ENCODE data around the gene COX14. TPM values are rescaled to one million over a fixed set of nuclear protein-coding genes. Genes with fewer than 3 reads are reported as not detected.

Gene COX14
- total RNA-seq, 1 donor from 2014 or later, result 41.5 TPM

- DNase-seq (ENCODE audit: extremely low spot score, unreplicated experiment), result no peak
- Mint-ChIP-seq H3K9me3 (ENCODE audit: unreplicated experiment) (no peaks in the 10 kb centered on the region), H3K4me3 (ENCODE audit: unreplicated experiment) (no peak overlapping the region), H3K27ac (ENCODE audit: unreplicated experiment) (no peak overlapping the region), H3K4me1 (ENCODE audit: unreplicated experiment) (peaks cover 18% of the 10 kb centered on the region), H3K27me3 (ENCODE audit: unreplicated experiment) (no peaks in the 10 kb centered on the region), H3K36me3 (ENCODE audit: unreplicated experiment) (no peaks in the 10 kb centered on the region)
- TF ChIP-seq CTCF (IDR thresholded peaks at IDR 0.05), result no peak
Measured at GRCh38 chr12:50069069-50069468, 43.0 kb upstream of the COX14 start.

DNA sequence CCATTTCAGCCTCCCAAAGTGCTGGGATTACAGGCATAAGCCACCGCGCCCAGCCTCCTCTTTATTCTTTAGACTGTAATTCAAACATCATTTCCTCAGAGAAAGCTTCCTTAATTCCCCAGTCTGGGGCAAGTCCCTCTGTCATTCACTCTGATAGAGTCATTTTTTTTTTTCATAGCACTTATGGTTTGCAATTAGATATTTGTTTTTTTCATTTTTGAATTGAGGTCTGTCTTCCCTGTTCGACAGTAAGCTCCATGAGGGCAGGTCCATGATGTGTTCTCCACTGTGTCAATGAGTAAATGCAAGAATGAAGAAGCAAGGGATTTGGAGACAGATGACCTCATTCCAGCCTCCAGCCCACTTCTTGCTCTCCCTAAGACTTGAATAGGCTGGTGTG lies 42.5 kb upstream of the COX14 start:
- peaks cover 13% of the 10 kb centered on the region for H3K4me1 Mint-ChIP-seq (ENCODE audit: unreplicated experiment)
- no peak for DNase-seq (ENCODE audit: extremely low spot score, unreplicated experiment)
- H3K9me3 Mint-ChIP-seq (ENCODE audit: unreplicated experiment), result no peaks in the 10 kb centered on the region
- H3K36me3 Mint-ChIP-seq (ENCODE audit: unreplicated experiment), result no peaks in the 10 kb centered on the region
- H3K27me3 Mint-ChIP-seq (ENCODE audit: unreplicated experiment), result no peaks in the 10 kb centered on the region
- no peak for TF ChIP-seq CTCF (IDR thresholded peaks at IDR 0.05)
- no peak overlapping the region for H3K4me3 Mint-ChIP-seq (ENCODE audit: unreplicated experiment)
- no peak overlapping the region for H3K27ac Mint-ChIP-seq (ENCODE audit: unreplicated experiment)

GRCh38 chr12:50070314-50071060 lies 41.5 kb upstream of the COX14 start:
- Mint-ChIP-seq H3K36me3 (ENCODE audit: unreplicated experiment) (no peaks in the 10 kb centered on the region), H3K4me1 (ENCODE audit: unreplicated experiment) (peaks cover 13% of the 10 kb centered on the region), H3K4me3 (ENCODE audit: unreplicated experiment) (no peak overlapping the region), H3K27ac (ENCODE audit: unreplicated experiment) (peak overlapping the region; percentile 40), H3K9me3 (ENCODE audit: unreplicated experiment) (no peaks in the 10 kb centered on the region), H3K27me3 (ENCODE audit: unreplicated experiment) (no peaks in the 10 kb centered on the region)
- TF ChIP-seq CTCF (IDR thresholded peaks at IDR 0.05), result peak; percentile 95
- DNase-seq (ENCODE audit: extremely low spot score, unreplicated experiment), result peak; percentile 94

DNA sequence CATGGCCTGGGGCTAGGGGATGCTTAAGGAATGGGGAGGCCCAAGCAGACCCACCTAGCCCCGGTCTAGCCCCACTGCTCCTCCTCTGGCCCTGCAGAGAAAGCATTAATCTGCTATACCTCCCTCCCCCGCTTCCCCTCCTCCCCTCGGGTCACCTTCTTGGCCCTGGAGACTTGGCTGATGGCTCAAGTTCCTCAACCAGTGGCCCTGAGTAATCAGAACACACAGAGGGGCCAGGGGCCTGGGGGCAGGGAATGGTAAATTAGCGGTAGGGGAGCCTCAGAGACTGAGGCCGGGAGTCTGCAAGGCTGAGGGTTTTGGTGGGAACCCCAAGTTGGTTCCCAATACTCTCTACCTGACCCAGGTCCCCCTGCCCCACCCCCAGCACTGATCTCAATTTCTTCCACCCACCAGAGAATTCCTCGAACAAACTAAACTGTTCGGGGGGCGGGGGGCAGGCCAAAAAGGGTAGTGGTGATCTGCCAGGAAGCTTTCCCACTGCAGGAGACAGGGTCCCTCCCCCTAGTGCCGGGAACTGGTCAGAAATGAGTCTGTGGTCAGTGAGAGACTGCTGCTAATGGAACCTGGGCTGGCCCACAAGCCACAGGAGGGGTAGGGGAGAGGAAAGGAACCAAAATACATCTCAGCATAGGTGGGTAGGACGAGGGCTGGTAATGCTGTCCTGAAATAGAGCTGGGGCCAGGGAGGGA lies 39.7 kb upstream of the COX14 start:
- no peak overlapping the region for H3K27ac Mint-ChIP-seq (ENCODE audit: unreplicated experiment)

More for the DNA sequence above, 39.7 kb upstream of the COX14 start:
- DNase-seq (ENCODE audit: extremely low spot score, unreplicated experiment), result no peak
- no peak for TF ChIP-seq CTCF (IDR thresholded peaks at IDR 0.05)
- H3K9me3 Mint-ChIP-seq (ENCODE audit: unreplicated experiment), result no peaks in the 10 kb centered on the region
- H3K27me3 Mint-ChIP-seq (ENCODE audit: unreplicated experiment), result no peaks in the 10 kb centered on the region
- peaks cover 13% of the 10 kb centered on the region for H3K4me1 Mint-ChIP-seq (ENCODE audit: unreplicated experiment)
- no peak overlapping the region for H3K4me3 Mint-ChIP-seq (ENCODE audit: unreplicated experiment)
- H3K36me3 Mint-ChIP-seq (ENCODE audit: unreplicated experiment), result no peaks in the 10 kb centered on the region

Data from osteocyte (in vitro differentiated cells).